Kidney (tissue), 14 donors: ENCODE measurements around the gene JPT2. TPM values are rescaled to one million over a fixed set of nuclear protein-coding genes. Genes with fewer than 3 reads are reported as not detected.

Experiments used
- DNase-seq, 5 donors: peaks; one replicate each; pipeline ENCODE4 v3.0.0-alpha.2; 2013 to 2020
- FAIRE-seq: peaks from 2 replicates; lab custom pipeline; 2012; peaks lifted over from hg19 to GRCh38; lab: Jason Lieb, UNC
- H3K27ac ChIP-seq, 2 donors: one replicate each; pipeline ENCODE4 v1.7.0; 2013; ENCODE audit warnings: low read depth in 2 of 2, low read length in 2 of 2, inconsistent platforms in 1 of 2
- H3K27me3 ChIP-seq: one replicate; pipeline ENCODE4 v1.7.1; 2013; ENCODE audit warnings: low read length, inconsistent platforms; ENCODE audit not compliant: control insufficient read depth, insufficient read depth
- H3K36me3 ChIP-seq, 3 donors: one replicate each; pipeline versions ENCODE4 v1.7.0 to v1.7.1; 2013; ENCODE audit warnings: low read length in 3 of 3, control low read depth in 1 of 3, inconsistent platforms in 1 of 3; ENCODE audit not compliant: insufficient read depth in 3 of 3, control insufficient read depth in 2 of 3
- H3K4me1 ChIP-seq, 3 donors: one replicate each; pipeline versions ENCODE4 v1.7.0 to v1.7.1; 2013; ENCODE audit warnings: low read length in 3 of 3, inconsistent platforms in 1 of 3, low read depth in 1 of 3; ENCODE audit not compliant: control insufficient read depth in 2 of 3, insufficient read depth in 2 of 3
- H3K4me3 ChIP-seq, 3 donors: one replicate each; pipeline versions ENCODE4 v1.7.0 to v1.8.1; 2013; ENCODE audit warnings: low read length in 3 of 3, control low read depth in 1 of 3, inconsistent platforms in 1 of 3
- H3K9ac ChIP-seq, 3 donors: one replicate each; pipeline versions ENCODE4 v1.7.0 to v1.7.1; 2013; ENCODE audit warnings: low read length in 3 of 3, control low read depth in 1 of 3, inconsistent platforms in 1 of 3
- H3K9me3 ChIP-seq, 3 donors: one replicate each; pipeline versions ENCODE4 v1.7.0 to v1.7.1; 2013; ENCODE audit warnings: low read length in 3 of 3, control low read depth in 1 of 3, inconsistent platforms in 1 of 3; ENCODE audit not compliant: control insufficient read depth in 2 of 3, insufficient read depth in 1 of 3
- intact Hi-C: fragments of 100-400 bp; cut with DNase I; formaldehyde crosslinking; loops from one replicate; pipeline ENCODE4 v1.11.1; 2022
- polyA plus RNA-seq: library from polyadenylated mRNA; stranded (reverse); fragments of 350-450 nt; fragmentation: Illumina TruSeq; extraction: RNeasy Lipid Tissue Mini Kit (QIAGEN cat#74804); gene quantifications from one replicate; pipeline ENCODE4 v1.2.3, GENCODE V29; 2014; ENCODE audit warnings: low read depth, low replicate concordance; ENCODE audit not compliant: insufficient read depth
- total RNA-seq: library from RNA; stranded (reverse); fragmentation: NEBNext Ultra II Directional; extraction: Animal tissue kit (Norgen Biotek cat#: 25700); gene quantifications from one replicate; pipeline ENCODE4 v1.2.1, GENCODE V29; 2021
- TF ChIP-seq, protein P1 (sequence below): IDR thresholded peaks from 3 replicates; pipeline ENCODE4 v1.5.1; 2012; ENCODE audit warnings: mild to moderate bottlenecking, moderate library complexity, borderline replicate concordance; ENCODE audit not compliant: insufficient read depth; ENCODE audit errors: extremely low read depth
- donor health status: control.
- donor health status: control.
- donor health status: control.
- donor health status: control.
- donor health status: control.
- donor health status: DM: yes; HTN: yes; CAD: no.
- donor health status: Normal renal cell carcinoma (clear cell type).

JPT2 gene
- total and polyA plus RNA-seq, 2 donors from 2014 or later = 32.8 to 89.3 TPM

DNA sequence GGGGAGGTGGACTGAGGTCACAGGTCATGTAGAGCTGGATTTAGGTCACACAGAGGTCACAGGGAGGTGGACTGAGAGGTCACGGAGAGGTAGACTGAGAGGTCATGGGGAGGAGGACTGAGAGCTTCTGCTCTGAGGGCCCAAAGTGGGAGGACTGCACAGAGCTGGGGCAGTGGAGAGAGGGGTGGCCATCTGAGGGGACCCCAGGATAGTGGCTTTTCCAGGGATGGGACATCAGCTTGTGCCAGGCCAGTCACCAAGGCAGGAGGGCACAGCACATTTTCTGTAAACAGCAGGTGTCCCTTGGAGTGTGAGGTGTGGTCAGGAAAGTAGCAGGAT is 26.1 kb upstream of the JPT2 start:
- no peak overlapping the region for H3K9ac ChIP-seq
- DNase-seq = peak in 1 of 5 donors; percentile 11
- no peak overlapping the region for H3K4me3 ChIP-seq
- H3K36me3 ChIP-seq = peaks cover 9 to 36% (median 16%) of the 10 kb centered on the region in 3 donors
- H3K9me3 ChIP-seq = no peaks in the 10 kb centered on the region
- no peak overlapping the region for H3K27ac ChIP-seq
- intact Hi-C loops = no loop called here
- no peak for FAIRE-seq
- H3K27me3 ChIP-seq = no peaks in the 10 kb centered on the region
- TF ChIP-seq, protein P1, sequence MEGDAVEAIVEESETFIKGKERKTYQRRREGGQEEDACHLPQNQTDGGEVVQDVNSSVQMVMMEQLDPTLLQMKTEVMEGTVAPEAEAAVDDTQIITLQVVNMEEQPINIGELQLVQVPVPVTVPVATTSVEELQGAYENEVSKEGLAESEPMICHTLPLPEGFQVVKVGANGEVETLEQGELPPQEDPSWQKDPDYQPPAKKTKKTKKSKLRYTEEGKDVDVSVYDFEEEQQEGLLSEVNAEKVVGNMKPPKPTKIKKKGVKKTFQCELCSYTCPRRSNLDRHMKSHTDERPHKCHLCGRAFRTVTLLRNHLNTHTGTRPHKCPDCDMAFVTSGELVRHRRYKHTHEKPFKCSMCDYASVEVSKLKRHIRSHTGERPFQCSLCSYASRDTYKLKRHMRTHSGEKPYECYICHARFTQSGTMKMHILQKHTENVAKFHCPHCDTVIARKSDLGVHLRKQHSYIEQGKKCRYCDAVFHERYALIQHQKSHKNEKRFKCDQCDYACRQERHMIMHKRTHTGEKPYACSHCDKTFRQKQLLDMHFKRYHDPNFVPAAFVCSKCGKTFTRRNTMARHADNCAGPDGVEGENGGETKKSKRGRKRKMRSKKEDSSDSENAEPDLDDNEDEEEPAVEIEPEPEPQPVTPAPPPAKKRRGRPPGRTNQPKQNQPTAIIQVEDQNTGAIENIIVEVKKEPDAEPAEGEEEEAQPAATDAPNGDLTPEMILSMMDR = no peak
- no peaks in the 10 kb centered on the region for H3K4me1 ChIP-seq

DNA sequence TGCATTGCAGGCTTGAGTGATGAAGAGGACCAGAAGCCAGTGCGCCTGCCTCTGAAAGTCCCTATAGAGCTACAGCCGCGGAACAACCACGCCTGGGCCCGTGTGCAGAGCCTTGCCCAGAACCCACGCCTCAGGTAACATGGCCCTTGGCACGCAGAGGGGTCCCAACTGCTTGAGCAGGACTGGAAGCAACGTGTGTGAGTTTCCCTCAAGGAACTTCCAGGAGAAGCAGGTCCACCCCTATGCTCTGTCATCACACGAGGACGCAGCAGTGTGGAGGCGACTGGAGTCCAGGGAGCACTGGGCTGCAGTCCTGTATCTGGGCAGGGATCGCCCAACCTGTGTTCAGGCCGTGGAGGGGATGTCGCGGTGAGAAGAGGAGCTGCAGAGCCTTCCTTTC is 25.1 kb upstream of the JPT2 start:
- FAIRE-seq = no peak
- Histone ChIP-seq H3K27ac (no peak overlapping the region), H3K27me3 (no peaks in the 10 kb centered on the region), H3K4me1 (no peaks in the 10 kb centered on the region), H3K4me3 (no peak overlapping the region), H3K9me3 (no peaks in the 10 kb centered on the region), H3K9ac (no peak overlapping the region), H3K36me3 (peaks cover 9 to 42% (median 19%) of the 10 kb centered on the region in 3 donors)
- no peak for DNase-seq
- TF ChIP-seq, protein P1 = no peak
- intact Hi-C loops = no loop called here

DNA sequence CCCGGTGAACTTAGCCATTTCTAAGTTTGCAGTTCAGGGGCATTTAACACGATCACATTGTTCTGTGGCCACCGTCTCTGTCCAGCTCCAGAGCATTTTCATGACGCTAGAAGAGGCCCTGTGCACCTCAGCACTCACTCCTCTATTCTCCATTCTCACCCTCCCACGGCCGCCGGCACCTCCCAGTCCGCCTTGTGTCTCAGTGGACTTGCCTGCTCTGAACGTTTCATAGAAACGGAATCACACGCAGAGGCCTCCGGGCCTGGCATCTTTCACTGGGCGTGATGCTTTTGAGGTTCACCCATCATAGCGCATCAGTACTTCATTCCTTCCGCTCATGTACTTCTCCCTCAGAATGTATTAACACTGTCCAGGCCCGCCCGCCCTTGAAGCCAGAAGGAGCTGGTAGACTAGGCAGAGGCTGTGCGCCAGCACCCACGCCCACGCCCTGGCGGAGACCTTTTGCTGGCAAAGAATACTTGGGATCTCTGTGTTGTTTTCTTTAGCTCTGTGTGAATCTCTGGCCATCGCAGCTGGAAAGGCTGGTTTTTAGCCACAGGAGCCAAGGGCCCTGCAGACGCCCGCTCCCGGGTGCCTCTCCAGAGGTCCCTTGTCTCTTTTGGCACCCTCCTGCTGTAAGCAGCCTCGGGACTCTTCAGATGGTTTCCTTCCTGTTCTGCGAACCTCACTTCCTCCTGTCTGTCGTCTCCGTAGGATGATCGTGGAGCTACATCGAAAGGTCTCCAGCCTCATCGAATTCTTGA is 23.4 kb upstream of the JPT2 start:
- Histone ChIP-seq H3K4me1 (no peaks in the 10 kb centered on the region), H3K9ac (no peak overlapping the region), H3K36me3 (peaks cover 9 to 42% (median 21%) of the 10 kb centered on the region in 3 donors), H3K27me3 (no peaks in the 10 kb centered on the region), H3K4me3 (no peak overlapping the region), H3K27ac (no peak overlapping the region), H3K9me3 (no peaks in the 10 kb centered on the region)
- TF ChIP-seq, protein P1 = no peak
- FAIRE-seq = no peak
- DNase-seq = no peak
- intact Hi-C loops = no loop called here
